Nephron (organoid): Measurements from ENCODE around the gene NFATC2.

Experiments used
- H3K27ac Mint-ChIP-seq, 3 experiments: 2 replicates each; pipeline ENCODE4 v1.8.0; 2020; ENCODE audit warnings: mixed read lengths in 3 of 3, mild to moderate bottlenecking in 2 of 3, moderate library complexity in 1 of 3
- H3K27me3 Mint-ChIP-seq: 2 replicates; pipeline ENCODE4 v1.8.0; 2021; ENCODE audit warnings: low read depth, mild to moderate bottlenecking, moderate library complexity, mixed read lengths
- H3K36me3 Mint-ChIP-seq: 2 replicates; pipeline ENCODE4 v1.8.0; 2020; ENCODE audit warnings: low read depth, mixed read lengths
- H3K4me1 Mint-ChIP-seq: 2 replicates; pipeline ENCODE4 v1.8.0; 2020; ENCODE audit warnings: mixed read lengths
- H3K4me3 Mint-ChIP-seq, 3 experiments: 2 replicates each; pipeline ENCODE4 v1.8.0; 2020; ENCODE audit warnings: mild to moderate bottlenecking in 3 of 3, mixed read lengths in 3 of 3, moderate library complexity in 2 of 3
- H3K9me3 Mint-ChIP-seq: 2 replicates; pipeline ENCODE4 v1.8.0; 2020; ENCODE audit warnings: mixed read lengths
- CTCF ChIP-seq, 3 experiments: fragments of 200-600 bp; sonication (generic); IDR thresholded peaks; one replicate each; pipeline ENCODE4 v1.5.0; 2021; ENCODE audit warnings: antibody characterized with exemption in 3 of 3; ENCODE audit not compliant: unreplicated experiment in 3 of 3

NFATC2 gene

GRCh38 chr20:51372176-51372803 is 170.2 kb downstream of the NFATC2 start:
- Mint-ChIP-seq H3K27ac (peak overlapping the region in 2 of 3 experiments; percentile 8 to 57), H3K4me3 (no peak overlapping the region), H3K27me3 (peaks cover 30% of the 10 kb centered on the region), H3K9me3 (no peaks in the 10 kb centered on the region), H3K36me3 (no peaks in the 10 kb centered on the region), H3K4me1 (peaks cover 19% of the 10 kb centered on the region)
- TF ChIP-seq CTCF (IDR thresholded peaks at IDR 0.05; ENCODE audit: unreplicated experiment in 3 of 3): peak; percentile 76 to 86 (median 78)

GRCh38 chr20:51371720-51372119 is 170.8 kb downstream of the NFATC2 start:
- no peaks in the 10 kb centered on the region for H3K36me3 Mint-ChIP-seq
- H3K27me3 Mint-ChIP-seq: peaks cover 28% of the 10 kb centered on the region
- peaks cover 19% of the 10 kb centered on the region for H3K4me1 Mint-ChIP-seq
- no peak overlapping the region for H3K4me3 Mint-ChIP-seq
- TF ChIP-seq CTCF (IDR thresholded peaks at IDR 0.05; ENCODE audit: unreplicated experiment in 3 of 3): no peak
- no peak overlapping the region for H3K27ac Mint-ChIP-seq
- H3K9me3 Mint-ChIP-seq: no peaks in the 10 kb centered on the region

DNA sequence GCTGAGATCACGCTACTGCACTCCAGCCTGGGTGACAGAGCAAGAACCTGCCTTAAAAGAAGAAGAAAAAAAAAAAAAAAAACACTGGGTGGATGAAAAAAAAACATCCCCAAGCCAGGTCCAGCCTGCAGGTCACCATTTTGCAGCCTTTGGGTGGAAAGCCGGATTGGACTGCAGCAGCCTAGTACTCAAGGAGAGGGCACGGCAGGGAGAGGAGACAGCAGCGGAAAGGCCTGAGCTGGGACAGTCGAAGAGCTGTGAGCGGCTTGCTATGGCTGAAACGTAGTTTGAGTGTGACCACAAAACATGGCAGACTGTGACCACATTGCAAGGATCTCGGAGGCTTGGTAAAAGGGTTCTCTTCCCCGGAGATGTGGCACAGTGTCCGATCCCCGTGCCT is 173.0 kb downstream of the NFATC2 start:
- Mint-ChIP-seq H3K27ac (no peak overlapping the region), H3K36me3 (no peaks in the 10 kb centered on the region), H3K4me3 (no peak overlapping the region), H3K4me1 (peaks cover 16% of the 10 kb centered on the region), H3K27me3 (peaks cover 25% of the 10 kb centered on the region), H3K9me3 (peaks cover 2% of the 10 kb centered on the region)
- no peak for TF ChIP-seq CTCF (IDR thresholded peaks at IDR 0.05; ENCODE audit: unreplicated experiment in 3 of 3)

DNA sequence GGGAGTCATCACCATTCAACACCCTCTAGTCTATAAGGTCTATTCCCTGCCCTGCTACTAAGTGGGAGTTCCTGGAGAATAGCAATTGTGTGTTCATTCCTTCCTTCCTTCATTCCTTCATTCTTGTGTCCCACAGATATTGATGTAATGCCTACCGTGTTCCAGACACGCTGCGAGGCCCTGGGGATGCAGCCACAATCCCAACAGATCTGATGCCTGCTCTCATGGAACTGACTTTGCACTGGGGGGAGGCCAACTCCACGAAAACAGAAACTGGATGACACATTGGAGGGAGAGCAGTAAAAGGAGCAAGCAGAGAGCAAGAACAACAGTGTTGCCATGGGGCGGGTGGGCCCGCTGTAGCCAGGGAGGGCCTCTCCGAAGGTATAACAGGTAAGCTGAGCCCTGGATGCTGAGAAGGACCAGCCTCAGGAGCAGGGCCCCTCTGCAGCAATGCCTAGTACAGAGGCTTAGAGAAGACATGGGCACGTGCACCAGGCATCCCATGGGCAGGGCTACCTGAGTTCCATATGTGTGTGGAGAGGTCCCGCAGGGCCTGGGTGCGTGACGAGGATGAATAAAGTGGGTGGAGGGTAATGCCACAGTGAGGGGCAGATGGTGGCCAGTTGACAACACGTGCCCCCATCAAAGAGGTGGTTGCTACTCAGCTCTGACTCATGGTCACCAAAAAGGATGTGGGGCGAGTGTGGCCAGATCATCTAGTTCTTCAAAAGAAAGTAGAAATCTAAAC is 173.9 kb downstream of the NFATC2 start:
- H3K36me3 Mint-ChIP-seq: no peaks in the 10 kb centered on the region
- H3K27ac Mint-ChIP-seq: no peak overlapping the region
- peaks cover 6% of the 10 kb centered on the region for H3K9me3 Mint-ChIP-seq
- no peak for TF ChIP-seq CTCF (IDR thresholded peaks at IDR 0.05; ENCODE audit: unreplicated experiment in 3 of 3)
- H3K4me3 Mint-ChIP-seq: no peak overlapping the region
- H3K4me1 Mint-ChIP-seq: peaks cover 8% of the 10 kb centered on the region
- peaks cover 16% of the 10 kb centered on the region for H3K27me3 Mint-ChIP-seq

GRCh38 chr20:51366155-51366886 is 176.2 kb downstream of the NFATC2 start:
- Mint-ChIP-seq H3K9me3 (peaks cover 14% of the 10 kb centered on the region), H3K4me3 (no peak overlapping the region), H3K27me3 (peaks cover 11% of the 10 kb centered on the region), H3K4me1 (no peaks in the 10 kb centered on the region), H3K36me3 (no peaks in the 10 kb centered on the region), H3K27ac (no peak overlapping the region)
- TF ChIP-seq CTCF (IDR thresholded peaks at IDR 0.05; ENCODE audit: unreplicated experiment in 3 of 3): no peak
